PC-9 (cell line): ENCODE results near the gene URB1. TPM values are rescaled to one million over a fixed set of nuclear protein-coding genes. Genes with fewer than 3 reads are reported as not detected.

Experiments
- BruUV-seq: library from RNA; stranded (reverse); fragments of 400-500 nt; replicated peaks from 2 replicates; lab custom pipeline; 2021; lab: Mats Ljungman, UMichigan
- CTCF ChIA-PET: fragments of 300-600 bp; sonication (Branson Sonifier 250); formaldehyde crosslinking; loops from one replicate; lab custom pipeline; 2022; ENCODE audit warnings: antibody characterized with exemption; lab: Charles Lee
- POLR2A ChIA-PET: fragments of 300-600 bp; sonication (Branson Sonifier 250); formaldehyde crosslinking; loops from one replicate; lab custom pipeline; 2022; ENCODE audit warnings: antibody characterized with exemption; ENCODE audit not compliant: unreplicated experiment; lab: Charles Lee
- DNase-seq, 2 experiments: peaks; one replicate each; pipeline versions ENCODE4 v3.0.0 to v3.0.0-alpha.2; 2015 to 2022; ENCODE audit warnings: mixed read lengths in 1 of 2
- H2AFZ ChIP-seq: fragments of 200-600 bp; sonication (generic); 2 replicates; pipeline ENCODE4 v1.8.1; 2017; ENCODE audit warnings: antibody characterized with exemption
- H3F3A ChIP-seq: fragments of 200-600 bp; sonication (generic); 2 replicates; pipeline ENCODE4 v1.8.1; 2017; ENCODE audit warnings: antibody characterized with exemption, mild to moderate bottlenecking, low read depth; ENCODE audit not compliant: insufficient read depth
- H3K27ac ChIP-seq: fragments of 200-600 bp; sonication (generic); 2 replicates; pipeline ENCODE4 v1.6.1; 2016; ENCODE audit warnings: mixed run types
- H3K27me3 ChIP-seq: fragments of 200-600 bp; sonication (generic); 2 replicates; pipeline ENCODE4 v1.6.1; 2016; ENCODE audit warnings: low read depth, mixed run types; ENCODE audit not compliant: insufficient read depth
- H3K36me3 ChIP-seq: fragments of 200-600 bp; sonication (generic); 2 replicates; pipeline ENCODE4 v1.6.1; 2016; ENCODE audit warnings: low read depth, mixed run types
- H3K4me1 ChIP-seq: fragments of 200-600 bp; sonication (generic); replicated peaks from 2 replicates; pipeline ENCODE4 v1.6.1; 2016; ENCODE audit warnings: mixed run types; ENCODE audit not compliant: insufficient read depth
- H3K4me2 ChIP-seq: fragments of 200-600 bp; sonication (generic); 2 replicates; pipeline ENCODE4 v1.6.1; 2017; ENCODE audit warnings: mixed run types
- H3K4me3 ChIP-seq: fragments of 200-600 bp; sonication (generic); 2 replicates; pipeline ENCODE4 v1.6.1; 2016; ENCODE audit warnings: mixed run types
- H3K79me2 ChIP-seq: fragments of 200-600 bp; sonication (generic); 2 replicates; pipeline ENCODE4 v1.6.1; 2017; ENCODE audit warnings: low read depth, mixed run types
- H3K9me2 ChIP-seq: fragments of 200-600 bp; sonication (generic); 2 replicates; pipeline ENCODE4 v1.8.1; 2017; ENCODE audit warnings: mild to moderate bottlenecking; ENCODE audit not compliant: insufficient read depth
- H3K9me3 ChIP-seq: fragments of 200-600 bp; sonication (generic); 2 replicates; pipeline ENCODE4 v1.8.1; 2016; ENCODE audit warnings: low read depth; ENCODE audit not compliant: insufficient read depth
- H4K20me1 ChIP-seq: fragments of 200-600 bp; sonication (generic); 2 replicates; pipeline ENCODE4 v1.8.1; 2017; ENCODE audit not compliant: insufficient read depth
- EZH2 ChIP-seq: fragments of 200-600 bp; sonication (generic); IDR thresholded peaks from 2 replicates; pipeline ENCODE4 v1.8.0; 2017; ENCODE audit warnings: antibody characterized with exemption, low read depth
- intact Hi-C: fragments of 100-400 bp; cut with micrococcal nuclease; formaldehyde crosslinking; loops from one replicate; pipeline ENCODE4 v1.10.0; 2022; ENCODE audit not compliant: unreplicated experiment
- total RNA-seq: library from RNA; stranded (reverse); gene quantifications from 2 replicates; pipeline ENCODE4 v1.2.3, GENCODE V29; 2021
- TF ChIP-seq, protein P1 (sequence below): fragments of 200-600 bp; sonication (generic); conservative IDR thresholded peaks from 2 replicates; pipeline ENCODE4 v1.6.1; 2017; ENCODE audit warnings: mixed run types, antibody characterized with exemption, mild to moderate bottlenecking, moderate library complexity

URB1 gene
- total RNA-seq, 1 experiment from 2014 or later, result 11.0 TPM

- no peaks in the 10 kb centered on the region for H3K4me1 ChIP-seq
- CTCF ChIA-PET, result no interaction called here
Observed at GRCh38 chr21:32381571-32381970, 11.2 kb downstream of the URB1 start.

GRCh38 chr21:32380940-32381339 is 11.9 kb downstream of the URB1 start:
- Histone ChIP-seq H3K27ac (no peak overlapping the region), H3K27me3 (no peaks in the 10 kb centered on the region), H3K4me3 (no peak overlapping the region), H3K4me1 (no peaks in the 10 kb centered on the region), H3K79me2 (no peaks in the 10 kb centered on the region), H2AFZ (no peak overlapping the region), H4K20me1 (peaks cover 10% of the 10 kb centered on the region; the same call in 1 of the 2 replicates), H3K9me2 (no peaks in the 10 kb centered on the region), H3K36me3 (no peaks in the 10 kb centered on the region), H3K4me2 (no peak overlapping the region), H3K9me3 (no peaks in the 10 kb centered on the region), H3F3A (no peaks in the 10 kb centered on the region)
- DNase-seq, result no peak
- TF ChIP-seq, protein P1, sequence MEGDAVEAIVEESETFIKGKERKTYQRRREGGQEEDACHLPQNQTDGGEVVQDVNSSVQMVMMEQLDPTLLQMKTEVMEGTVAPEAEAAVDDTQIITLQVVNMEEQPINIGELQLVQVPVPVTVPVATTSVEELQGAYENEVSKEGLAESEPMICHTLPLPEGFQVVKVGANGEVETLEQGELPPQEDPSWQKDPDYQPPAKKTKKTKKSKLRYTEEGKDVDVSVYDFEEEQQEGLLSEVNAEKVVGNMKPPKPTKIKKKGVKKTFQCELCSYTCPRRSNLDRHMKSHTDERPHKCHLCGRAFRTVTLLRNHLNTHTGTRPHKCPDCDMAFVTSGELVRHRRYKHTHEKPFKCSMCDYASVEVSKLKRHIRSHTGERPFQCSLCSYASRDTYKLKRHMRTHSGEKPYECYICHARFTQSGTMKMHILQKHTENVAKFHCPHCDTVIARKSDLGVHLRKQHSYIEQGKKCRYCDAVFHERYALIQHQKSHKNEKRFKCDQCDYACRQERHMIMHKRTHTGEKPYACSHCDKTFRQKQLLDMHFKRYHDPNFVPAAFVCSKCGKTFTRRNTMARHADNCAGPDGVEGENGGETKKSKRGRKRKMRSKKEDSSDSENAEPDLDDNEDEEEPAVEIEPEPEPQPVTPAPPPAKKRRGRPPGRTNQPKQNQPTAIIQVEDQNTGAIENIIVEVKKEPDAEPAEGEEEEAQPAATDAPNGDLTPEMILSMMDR, result no peak
- TF ChIP-seq EZH2, result no peak
- intact Hi-C loops, result no loop called here
- CTCF ChIA-PET, result no interaction called here
- POLR2A ChIA-PET, result no interaction called here
- BruUV-seq, result no TSS peak

More at GRCh38 chr21:32381571-32381970, 11.2 kb downstream of the URB1 start:
- H2AFZ ChIP-seq, result no peak overlapping the region
- no peak overlapping the region for H3K4me2 ChIP-seq
- no peak overlapping the region for H3K4me3 ChIP-seq
- DNase-seq, result no peak
- H3K36me3 ChIP-seq, result no peaks in the 10 kb centered on the region
- H3K9me2 ChIP-seq, result no peaks in the 10 kb centered on the region
- H4K20me1 ChIP-seq, result peaks cover 17% of the 10 kb centered on the region; the same call in 1 of the 2 replicates
- H3K27ac ChIP-seq, result no peak overlapping the region
- H3K79me2 ChIP-seq, result peaks cover 4% of the 10 kb centered on the region
- TF ChIP-seq, protein P1, result no peak
- no peak for TF ChIP-seq EZH2
- no peaks in the 10 kb centered on the region for H3F3A ChIP-seq
- BruUV-seq, result no TSS peak
- H3K9me3 ChIP-seq, result no peaks in the 10 kb centered on the region
- no peaks in the 10 kb centered on the region for H3K27me3 ChIP-seq
- POLR2A ChIA-PET, result no interaction called here
- intact Hi-C loops, result no loop called here

GRCh38 chr21:32378956-32379355 is 13.9 kb downstream of the URB1 start:
- no peak for DNase-seq
- no peaks in the 10 kb centered on the region for H4K20me1 ChIP-seq
- ChIA-PET POLR2A (no interaction called here), CTCF (interaction anchor here (0.5 kb wide), 1 partner anchor 73 kb away, joined by 3 read pairs; no protein-coding TSS in a partner anchor)
- no TSS peak for BruUV-seq
- H3K9me3 ChIP-seq, result no peaks in the 10 kb centered on the region
- H3K9me2 ChIP-seq, result no peaks in the 10 kb centered on the region
- H3K27me3 ChIP-seq, result no peaks in the 10 kb centered on the region
- no peak overlapping the region for H3K27ac ChIP-seq
- H3K4me3 ChIP-seq, result no peak overlapping the region
- no peak overlapping the region for H2AFZ ChIP-seq
- H3K79me2 ChIP-seq, result no peaks in the 10 kb centered on the region
- no peaks in the 10 kb centered on the region for H3F3A ChIP-seq
- TF ChIP-seq EZH2, result no peak
- TF ChIP-seq, protein P1, result no peak
- no peaks in the 10 kb centered on the region for H3K36me3 ChIP-seq
- H3K4me2 ChIP-seq, result no peak overlapping the region
- intact Hi-C loops, result no loop called here
- H3K4me1 ChIP-seq, result no peaks in the 10 kb centered on the region
